GM21447 (cell line): ENCODE data around the gene CDH13.

Experiments
- ATAC-seq: cut with Tn5 transposase; IDR thresholded peaks from one replicate; pipeline ENCODE4 v1.9.1; 2021; ENCODE audit not compliant: unreplicated experiment

CDH13 gene

DNA sequence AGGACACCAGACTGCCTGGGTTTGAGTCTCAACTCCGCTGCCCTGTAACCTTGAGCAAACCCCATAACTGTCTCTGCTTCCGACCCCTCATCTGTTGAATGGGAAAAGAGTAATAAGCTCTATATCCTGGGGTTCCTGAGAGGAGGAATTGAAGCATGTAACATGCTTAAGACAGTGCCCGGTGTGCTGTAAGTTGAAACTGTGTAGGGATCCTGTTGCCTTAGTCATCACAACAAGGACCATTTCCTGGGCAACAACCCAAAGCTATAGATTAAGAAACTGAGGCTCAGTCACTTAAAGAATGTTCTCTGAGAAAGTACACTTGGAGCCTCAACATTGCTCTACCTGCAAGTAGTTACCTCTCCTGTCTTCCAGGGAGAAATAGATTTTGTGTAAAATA, 23.0 kb downstream of the CDH13 start:
- no peak for ATAC-seq

DNA sequence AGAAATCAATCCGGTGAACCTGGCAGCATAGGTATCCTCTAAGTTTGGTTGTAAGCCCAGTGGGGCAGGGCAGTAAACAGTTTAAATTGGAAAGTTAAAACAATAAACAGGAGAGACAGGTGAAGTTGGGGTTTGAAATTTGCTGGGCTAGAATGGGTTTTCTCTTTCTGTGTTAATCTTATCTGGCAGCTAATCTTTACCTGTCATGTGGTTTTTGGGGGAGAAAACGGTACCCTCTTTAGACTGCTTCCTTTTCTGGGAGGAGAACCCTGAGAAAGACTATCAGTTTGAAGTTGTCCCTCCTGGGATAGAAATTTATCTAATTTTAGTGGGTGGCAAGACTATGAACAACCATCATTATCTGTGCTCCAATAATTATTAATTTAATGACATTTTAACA, 24.0 kb downstream of the CDH13 start:
- no peak for ATAC-seq

DNA sequence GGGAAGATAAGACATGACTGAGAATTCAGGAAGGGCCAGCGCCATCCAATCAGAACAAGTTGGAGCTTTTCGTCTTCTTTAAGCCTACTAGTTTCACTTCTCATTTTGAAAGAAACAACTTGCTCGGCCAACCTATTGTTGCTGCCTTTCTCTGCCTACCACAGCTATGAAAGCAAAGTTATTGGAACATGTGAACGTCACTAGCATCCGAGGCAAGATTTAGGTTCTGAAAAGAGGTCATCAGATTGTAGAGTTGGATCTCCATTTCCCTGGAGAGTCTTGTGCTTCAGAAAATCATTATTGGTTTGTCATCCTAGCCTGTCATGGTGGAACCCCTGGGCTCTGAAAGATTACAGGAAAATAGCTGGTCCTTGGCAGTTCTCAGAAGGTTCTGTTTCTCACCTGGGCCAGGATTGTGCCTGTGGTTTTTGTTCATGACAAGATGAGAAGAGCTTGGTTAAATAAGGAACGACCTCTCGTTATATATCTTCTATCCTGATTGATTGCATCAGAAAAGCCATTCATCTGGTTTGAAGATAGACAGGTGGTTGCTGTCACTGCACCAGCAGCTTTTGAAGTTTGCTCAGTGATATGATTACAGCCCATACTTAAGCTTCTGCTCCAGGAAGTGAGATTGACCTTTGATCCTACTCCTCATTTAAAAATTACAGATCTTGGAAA, 25.3 kb downstream of the CDH13 start:
- no peak for ATAC-seq

DNA sequence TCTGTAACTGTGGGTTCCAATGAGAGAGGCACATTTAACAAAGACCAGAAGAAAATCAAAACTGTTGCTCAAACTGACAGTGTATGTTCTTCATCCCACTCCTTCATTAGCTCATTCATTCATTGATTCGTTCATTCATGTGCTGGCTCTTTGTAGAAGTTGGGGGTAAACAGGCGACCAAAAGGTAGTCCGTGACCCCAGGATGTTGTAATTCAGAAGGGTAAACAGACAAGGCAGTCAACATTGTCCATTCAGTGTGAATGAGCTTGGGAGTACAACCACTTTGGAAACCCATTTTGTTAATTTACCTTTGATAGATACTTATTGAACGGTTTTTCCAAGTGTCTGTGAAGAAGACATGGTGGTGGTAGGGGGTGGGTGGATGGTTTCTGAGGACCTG, 26.1 kb downstream of the CDH13 start:
- no peak for ATAC-seq

DNA sequence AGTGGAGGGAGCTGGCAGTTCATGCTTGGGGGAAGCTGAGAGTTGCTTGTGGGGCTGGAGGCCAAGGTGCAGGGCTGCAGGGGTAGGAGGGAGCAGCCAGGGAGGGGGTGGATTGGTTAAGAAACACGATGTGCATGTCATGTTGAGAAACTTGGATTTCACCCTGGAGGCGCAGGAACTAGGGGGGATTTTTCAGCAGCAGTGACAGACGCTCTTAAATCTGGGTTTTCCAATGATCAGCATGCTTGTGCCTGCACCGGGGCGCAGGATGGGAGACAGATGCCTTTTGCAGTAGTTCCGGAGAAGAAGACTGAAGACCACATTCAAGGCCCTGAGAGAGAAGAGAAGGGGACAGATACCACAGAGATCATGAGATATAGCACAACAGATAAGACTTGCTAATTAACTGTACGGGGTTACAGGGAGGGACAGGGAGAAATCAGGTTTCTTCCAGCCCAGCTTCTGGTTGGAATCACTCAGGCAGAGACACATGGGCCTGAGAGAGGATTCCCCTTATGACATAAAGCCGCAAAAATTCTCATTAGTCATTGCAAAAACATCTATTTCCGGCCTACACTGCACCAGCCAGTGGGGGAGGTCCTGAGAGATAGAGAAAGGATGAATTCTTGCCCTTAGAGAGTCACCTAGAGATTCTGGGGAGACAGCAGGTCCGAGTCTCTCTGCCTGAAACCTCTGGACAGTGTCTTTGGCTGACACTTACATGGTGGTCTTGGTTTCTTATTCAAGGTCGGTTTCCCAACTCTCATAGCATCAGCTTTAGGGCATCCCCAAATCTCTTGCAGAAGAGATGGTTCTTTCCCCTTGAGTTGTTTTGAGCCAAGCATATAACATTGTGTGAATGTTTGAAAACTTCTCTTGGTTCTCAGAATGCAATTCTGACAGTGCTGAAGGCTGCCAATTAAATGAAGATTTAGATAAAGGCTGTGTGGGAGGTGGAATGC, 27.1 kb downstream of the CDH13 start:
- peak; percentile 60 for ATAC-seq

DNA sequence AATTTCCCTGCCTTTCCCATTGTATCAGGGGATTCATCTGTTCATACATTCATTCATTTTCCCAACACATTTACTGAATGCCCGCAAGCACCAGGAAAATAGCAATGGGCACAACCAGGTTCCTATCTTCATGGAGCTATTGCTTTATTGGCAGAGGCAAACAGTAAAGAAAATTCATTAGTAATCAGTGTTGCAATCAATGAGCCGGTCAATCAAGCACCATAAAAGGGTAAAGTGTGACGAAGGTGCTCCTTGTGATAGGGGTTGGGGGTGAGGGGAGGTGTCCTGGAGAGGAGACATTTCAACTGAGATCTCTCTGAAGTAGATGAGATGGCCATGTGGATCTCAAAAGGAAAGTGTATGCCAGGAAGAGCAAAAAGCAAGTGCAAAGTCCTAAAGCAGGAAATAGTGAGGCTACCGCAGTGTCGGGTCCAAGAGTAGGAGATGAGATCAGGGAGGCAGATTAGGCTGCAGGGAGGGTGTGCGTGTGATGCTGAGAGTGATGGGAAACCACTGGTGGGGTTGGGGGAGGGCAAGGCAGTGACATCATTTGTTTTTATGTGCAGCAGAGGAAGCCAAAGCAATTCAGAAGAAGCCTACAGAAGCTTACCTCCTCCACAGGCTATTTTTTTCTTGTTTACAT, 28.4 kb downstream of the CDH13 start:
- no peak for ATAC-seq

DNA sequence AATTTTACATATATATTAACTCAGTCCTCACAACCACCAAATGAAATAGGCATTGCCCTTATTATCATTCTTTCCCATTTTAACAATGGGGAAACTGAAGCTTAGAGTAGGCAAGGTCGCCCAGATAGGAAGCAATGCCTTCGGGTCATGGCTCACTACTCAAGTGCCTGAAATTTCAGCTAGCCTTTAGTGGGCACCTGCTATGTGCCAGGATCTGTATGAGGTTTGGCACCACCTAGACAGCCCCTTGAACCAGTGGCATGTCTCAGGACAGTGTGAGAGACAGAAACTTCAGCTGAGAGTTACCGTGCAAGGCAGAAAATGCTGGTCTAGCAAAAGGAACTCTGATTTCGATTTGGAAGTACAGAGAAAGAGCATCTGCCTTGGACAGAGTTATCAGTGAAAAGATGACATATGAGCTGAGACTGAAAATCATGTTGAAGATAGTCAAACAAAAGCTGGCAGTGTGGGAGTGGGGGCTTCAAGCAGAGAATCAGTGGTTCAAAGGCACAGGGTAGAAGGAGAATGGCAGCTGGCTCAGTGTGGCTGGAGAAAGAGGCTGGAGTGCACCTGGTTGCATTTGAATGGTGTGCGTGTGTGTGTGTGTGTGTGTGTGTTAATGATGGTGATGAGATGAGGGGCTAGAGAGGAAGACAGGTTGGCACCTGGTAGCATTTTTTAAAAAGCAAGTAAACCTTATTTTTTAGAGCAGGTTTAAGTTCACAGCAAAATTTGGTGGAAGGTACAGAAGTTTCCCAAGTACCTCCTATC, 29.1 kb downstream of the CDH13 start:
- ATAC-seq: no peak

DNA sequence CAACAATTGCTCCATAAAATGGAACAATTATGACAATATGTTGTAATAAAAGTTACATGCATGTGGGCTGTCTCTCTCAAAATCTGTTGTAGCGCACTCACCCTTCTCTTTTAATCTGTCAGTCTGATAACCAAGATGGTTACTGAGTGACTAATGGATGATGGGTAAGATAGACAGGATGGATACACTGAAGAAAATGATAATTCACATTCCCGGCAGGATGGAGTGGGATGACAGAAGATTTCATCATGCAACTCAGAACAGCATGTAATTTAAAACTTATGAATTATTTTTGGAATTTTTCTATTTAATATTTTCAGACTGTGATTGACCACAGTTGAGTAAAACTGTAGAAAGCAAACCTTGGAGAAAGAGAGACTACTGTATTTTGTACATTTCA, 30.5 kb downstream of the CDH13 start:
- ATAC-seq: no peak

DNA sequence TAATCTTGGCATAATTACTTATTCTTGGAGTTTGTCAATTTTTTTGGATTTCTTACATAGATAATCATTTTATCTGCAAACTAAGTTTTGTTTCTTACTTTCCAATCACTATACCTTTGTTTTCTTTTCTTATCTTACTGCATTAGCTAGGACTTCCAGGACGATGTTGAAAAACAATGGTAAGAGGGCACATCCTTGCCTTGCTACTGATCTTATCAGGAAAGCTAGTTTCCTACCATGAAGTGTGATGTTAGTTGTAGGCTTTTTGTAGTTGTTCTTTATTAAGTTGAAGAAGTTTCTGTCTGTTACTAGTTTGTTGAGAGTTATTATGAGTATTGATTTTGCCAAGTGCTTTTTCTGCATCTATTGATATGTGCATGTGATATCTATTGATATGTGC, 31.0 kb downstream of the CDH13 start:
- no peak for ATAC-seq

DNA sequence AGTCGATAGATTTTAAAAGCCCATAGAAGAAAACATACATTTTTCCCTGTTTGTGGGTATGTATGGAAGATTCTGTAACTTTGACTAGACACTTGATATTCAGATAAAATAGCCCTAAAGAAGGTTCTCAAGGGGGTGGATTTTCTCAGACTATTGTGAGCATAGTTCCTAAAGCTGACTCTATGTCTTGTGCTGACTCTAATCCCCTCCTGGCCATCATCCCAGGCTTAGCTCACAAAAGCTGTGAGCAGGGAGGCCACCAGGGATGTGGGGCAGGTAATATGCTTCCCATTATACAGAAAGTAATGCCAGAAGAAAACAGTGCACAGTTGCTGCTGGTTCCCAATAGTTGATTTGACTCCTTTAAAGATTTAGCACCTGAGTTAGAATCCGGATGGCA, 32.0 kb downstream of the CDH13 start:
- no peak for ATAC-seq

DNA sequence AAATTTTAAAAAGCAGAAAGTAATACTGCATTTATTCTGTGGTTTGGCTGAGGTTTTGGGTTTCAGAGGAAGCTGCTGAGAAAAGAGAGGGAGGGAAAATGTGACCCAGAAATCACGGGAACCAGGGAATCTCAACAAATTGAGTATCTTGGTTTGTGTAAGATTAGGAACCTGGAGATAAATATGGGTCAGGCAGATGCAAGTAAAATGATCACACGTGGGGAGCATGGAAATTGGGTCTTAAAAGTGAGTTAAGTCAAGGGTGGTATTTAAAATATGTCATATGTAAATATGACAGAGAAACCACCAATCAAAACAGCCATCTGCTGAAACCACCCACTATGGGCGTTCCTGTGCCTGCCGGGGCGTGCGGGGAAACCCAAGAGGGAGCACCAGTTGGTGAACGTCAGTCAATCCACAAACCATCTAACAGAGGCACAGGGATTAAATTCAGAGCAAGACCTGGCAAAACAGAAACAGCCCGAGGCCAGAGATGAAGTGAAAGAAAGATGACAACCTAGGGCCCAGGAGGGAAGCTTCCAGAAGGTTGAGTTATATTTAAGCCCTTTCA, 33.4 kb downstream of the CDH13 start:
- no peak for ATAC-seq

DNA sequence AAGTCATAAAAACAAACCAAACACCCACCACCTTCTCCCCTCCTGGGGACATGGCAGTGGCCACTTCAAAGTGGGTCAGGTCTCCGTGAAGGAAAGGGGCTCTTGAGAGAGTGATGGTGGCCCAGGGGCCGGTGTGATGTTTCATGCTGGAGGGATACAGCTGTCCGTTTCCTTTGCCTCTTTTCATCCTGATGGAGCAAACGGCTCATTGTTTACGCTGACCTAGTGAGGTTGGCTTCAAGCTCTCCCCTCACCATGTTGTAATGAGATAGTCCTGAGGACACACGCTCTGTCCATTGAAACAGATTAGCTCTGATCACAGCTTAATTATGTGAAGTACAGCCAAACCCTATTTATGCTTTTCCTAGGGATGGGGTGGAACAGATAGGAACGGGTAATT, 34.2 kb downstream of the CDH13 start:
- no peak for ATAC-seq

DNA sequence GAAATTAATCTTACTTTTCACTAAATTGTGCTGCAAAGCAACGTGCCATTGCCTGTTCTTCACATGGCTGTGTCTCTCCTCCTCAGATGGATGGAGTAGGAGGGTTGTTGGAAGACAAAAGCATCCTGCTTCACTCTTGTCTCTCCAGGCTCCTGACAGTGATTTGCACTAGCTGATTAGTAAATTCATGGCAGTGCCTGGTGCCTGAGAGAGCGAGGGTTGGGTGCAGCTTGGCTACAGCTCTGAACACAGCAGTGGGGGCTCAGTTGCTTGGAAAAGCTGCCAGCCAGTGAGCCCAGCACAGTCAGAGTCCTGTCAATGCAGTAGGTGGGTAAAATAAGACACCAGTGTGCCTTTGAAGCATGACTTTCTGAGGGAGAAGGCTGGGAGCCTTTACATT, 37.4 kb downstream of the CDH13 start:
- no peak for ATAC-seq

DNA sequence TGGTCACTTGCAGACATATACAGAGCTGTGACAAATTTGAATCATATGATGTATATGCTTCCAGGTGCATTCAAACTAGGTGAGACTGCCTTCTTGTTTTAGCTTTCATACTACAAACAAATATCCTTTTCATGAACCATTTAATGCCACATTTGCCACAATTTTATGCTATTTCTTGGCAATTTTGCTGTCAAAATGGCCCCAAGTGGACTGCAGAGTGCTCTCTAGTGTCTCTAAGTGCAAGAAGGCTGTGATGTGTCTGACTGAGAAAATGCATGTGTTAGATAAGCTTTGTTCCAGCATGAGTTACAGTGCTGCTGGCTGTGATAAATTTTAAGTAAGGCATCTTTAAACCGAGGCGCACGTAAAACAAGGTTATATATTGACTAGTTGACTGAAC, 38.3 kb downstream of the CDH13 start:
- no peak for ATAC-seq

DNA sequence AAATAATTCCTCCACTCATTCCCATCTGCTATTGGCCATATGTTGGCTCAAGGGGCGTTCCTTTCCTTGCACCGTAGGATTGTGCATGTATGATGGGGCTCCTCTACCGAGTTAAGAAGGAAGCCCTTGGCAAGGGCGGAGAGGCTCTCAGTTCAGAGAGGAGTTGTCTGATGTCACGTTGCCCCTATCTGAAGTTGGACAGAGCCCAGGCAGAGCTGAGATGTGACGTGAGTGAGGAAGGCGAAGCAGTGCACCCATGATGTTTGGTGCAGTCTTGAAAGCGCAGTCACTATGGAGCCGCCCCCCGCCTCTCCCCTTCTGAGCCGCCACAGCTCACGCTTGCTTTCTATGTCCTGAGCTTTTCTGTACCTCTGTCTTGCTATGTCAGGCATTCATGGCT, 40.7 kb downstream of the CDH13 start:
- ATAC-seq: no peak

DNA sequence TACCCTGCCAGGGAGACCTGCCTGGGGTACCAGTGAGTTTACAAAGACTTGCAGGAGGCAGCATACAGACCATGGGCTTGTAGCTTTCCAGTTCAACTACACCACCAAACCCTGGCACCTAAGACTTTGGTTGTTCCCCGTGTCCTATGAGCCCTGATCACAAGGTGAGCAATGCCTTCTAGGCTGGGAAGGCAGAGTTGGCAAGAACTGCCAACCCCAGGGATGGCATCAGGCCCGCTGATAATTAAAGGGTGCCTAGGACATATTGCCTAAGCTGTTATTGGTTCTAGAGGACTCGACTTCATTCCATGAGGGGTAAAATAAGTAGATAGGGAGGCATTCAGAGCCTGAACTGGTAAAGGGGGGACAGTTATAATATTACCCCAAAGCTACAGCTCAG, 41.3 kb downstream of the CDH13 start:
- no peak for ATAC-seq

DNA sequence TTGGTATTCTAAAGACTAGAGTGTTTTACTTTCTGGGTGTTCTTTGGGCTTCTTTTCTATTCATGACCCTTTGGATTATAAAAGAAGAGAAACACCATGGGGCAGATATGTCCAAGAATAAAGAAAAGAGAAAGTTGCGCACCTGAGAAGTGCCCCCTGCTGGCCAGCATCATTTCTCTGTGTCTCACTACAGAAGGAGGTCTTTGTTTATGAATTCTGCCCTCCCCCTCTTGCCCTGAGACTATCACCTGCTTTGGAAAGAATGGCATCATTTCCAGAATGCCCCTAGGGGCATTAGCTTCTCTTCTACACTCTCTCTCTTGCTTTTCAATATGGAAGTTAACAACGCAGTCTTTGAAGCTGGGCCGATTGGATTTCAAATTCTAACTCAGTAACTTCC, 45.0 kb downstream of the CDH13 start:
- ATAC-seq: no peak

DNA sequence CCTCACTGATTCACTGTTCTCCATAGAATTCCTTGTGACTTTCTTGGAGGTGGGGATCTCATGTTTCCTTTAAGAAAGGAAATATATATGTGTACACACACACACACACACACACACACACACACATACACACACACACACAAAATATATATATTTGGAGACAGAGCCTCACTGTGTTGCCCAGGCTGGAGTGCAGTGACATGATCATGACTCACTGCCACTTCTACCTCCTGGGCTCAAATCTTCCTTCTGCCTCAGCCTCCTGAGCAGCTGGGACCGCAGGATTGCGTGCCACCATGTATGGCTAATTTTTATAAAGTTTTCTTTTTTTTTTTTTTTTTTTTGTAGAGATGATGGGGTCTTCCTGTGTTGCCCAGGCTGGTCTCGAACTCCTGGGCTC, 45.9 kb downstream of the CDH13 start:
- ATAC-seq: no peak

DNA sequence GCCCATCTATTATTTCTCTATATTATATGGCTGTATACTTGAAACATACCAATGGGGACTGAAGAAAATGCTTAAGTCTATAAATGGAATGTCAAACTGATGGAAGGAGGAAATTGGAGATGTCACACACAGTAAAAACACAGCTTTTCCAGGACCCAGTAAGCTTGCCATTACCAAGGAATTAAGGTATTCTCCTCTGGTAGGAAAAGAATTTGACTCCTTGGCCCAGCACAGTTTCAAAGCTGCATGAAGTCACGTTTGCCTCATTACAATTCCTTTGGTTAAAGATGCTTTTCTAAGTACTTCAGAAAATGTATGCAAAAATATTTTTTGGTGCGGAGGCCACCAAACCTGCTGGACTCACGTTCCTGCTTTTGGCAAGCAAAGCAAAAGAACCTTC, 48.5 kb downstream of the CDH13 start:
- ATAC-seq: no peak

DNA sequence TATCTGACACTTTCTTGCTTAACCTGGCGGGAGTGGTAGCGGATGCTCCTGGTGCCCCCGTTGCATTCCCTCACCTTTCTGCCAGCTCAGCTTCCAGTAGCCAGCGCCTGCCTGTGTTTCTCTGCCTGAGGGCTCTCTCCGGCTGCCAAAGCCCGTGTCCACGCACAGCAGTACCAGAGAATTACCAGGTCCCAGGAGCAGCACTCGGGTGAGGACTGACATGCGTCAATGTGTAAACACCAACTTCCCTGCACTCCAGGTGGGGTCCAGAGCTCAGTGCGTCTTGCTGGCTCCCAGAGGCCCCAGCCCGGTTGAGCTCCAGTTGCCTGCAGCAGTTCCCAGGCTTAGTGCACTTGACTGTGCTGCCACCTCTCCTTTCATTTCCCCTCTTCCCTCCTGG, 54.8 kb downstream of the CDH13 start:
- ATAC-seq: no peak

DNA sequence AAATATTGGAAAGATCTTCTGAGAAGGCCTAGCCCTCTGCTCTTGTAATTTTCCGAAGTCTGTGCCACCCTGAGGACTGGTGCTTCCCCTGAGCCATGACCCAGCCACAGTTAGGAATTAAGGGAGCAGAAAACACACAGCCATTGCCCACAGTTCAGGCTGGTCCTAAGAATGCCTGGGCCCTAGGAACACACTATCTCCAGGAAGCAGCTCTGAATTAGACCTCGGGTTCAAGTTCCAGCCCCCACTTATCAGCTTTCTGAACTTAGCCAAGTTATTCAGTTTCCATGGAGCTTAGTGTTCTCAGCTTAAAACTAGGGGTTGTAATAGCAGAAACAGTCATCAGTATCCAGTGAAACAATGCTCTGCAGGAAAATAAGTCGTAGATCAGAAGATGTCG, 56.0 kb downstream of the CDH13 start:
- ATAC-seq: no peak
